ENCODE measurements around the gene IGSF21. TPM values are rescaled to one million over a fixed set of nuclear protein-coding genes. Genes with fewer than 3 reads are reported as not detected.

IGSF21 gene
- total RNA-seq (2014; rRNA removed), result not detected in 2 replicates
- not detected for polyA plus RNA-seq (2012)

DNA sequence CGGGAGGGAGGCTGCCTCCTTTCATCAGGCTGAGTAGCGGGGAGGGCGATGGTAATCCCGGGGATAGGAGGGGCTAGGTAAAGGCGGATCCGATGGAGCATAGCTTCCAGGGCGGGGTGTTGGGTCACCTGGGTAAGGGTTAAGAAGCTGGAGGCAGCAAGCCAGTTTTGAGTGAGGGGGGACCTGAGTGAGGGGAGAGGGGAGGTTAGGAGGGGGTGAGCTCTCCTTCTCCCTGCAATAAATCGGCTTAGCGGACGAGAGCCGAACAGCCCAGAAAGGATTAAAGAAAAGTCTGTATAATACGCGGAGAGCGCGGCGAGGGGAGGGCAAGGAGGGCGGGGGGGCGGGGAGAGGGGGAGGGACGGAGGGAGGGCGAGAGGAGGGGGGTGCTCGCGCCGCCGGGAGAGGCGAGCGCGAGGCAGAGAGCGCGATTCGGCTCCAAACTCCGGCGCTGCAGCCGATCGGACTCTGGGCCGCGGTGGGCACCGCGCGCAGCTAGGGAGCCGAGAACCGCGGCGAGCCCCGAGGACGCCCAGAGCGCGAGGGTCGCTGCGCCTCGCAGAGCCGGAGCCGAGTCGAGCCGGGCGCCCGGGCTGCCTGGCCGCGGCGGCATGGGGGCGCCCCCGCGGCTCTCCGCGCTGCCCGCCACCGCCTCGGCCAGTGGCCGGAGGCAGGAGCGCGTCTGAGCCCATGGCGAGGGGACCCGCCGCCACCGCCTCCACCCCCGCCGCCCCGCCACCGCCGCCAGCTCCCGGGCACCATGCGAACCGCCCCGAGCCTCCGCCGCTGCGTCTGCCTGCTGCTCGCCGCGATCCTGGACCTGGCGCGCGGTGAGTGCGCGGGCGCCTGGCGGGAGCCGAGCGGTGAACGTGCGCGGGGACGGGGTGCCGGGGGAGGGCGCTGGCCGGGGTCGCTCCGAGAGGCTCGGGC, at the start of gene IGSF21:
Gene IGSF21, plus strand, starts transcription at position 430 of the 930 bp plus-strand sequence. Its CDS starts 331 bp downstream, at position 761.
- DNase-seq (ENCODE audit: low read depth), result no peak

DNA sequence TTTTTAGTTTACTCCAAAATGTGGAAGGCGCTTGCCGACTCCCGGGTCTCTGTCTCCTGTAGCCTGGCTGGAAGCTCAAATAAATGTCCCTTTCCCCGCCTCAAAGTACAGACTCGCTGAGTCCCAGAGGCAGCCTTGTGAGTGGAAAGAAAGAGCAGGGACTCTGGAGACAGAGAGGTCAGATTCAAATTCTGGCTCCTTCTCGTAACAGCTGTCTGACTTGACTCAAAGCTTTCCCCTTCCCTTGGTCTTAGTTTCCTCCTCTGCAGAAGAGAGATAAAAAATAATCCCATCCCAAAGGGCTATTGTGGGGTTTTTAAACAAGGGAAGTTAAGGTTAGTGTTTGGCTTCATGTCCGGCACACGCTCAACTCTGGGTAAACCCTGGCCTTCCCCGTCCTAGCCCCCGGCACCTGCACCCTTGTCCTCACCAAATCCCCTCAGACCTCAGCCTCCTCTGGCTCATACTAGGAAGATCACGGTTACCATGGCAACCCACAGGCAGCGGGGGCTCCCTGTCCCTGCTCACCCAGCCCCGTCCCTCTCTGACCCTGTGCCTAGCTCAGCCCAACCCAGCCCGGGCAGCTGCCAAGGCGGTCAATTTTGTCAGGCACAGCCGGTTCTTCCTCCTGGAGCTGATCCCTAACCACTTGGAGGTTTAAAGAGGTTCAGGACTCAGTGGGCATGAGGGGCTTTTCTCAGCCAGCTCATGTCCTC, 49.2 kb upstream of the IGSF21 start:
- DNase-seq (ENCODE audit: low read depth), result no peak

DNA sequence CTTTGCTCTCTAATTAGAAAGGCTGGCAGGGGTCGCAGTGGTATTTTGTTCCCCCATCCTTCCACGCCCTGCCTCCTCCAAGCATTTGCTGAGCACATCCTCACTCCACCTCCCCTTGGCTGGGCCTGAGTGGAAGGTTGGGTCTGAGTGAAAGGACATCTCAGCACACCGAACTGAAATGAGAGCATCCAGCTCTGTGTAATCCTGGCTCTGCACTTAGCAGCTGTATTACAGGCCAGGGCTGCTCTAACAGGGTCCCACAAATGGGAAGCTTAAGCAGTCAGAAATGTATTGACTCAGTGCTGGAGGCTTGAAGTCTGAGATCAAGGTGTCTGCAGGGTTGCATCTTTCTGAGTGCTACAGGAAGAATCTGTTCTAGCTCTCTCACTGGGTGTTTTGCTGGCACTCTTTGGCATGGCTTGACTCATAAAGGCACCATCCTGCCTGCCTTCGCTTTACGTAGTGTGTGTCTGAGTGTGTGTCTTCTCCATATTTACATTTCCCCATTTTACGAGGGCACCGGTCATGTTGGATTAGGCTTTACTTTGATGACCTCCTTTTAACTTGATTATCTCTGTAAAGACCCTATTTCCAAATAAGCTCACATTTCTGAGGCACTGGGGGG, 48.5 kb upstream of the IGSF21 start:
- no peak for DNase-seq (ENCODE audit: low read depth)

- DNase-seq (ENCODE audit: low read depth), result no peak
Observed at GRCh38 chr1:18060366-18060765, 47.2 kb upstream of the IGSF21 start.

- DNase-seq (ENCODE audit: low read depth), result no peak
Observed at GRCh38 chr1:18062185-18062584, 45.4 kb upstream of the IGSF21 start.

DNA sequence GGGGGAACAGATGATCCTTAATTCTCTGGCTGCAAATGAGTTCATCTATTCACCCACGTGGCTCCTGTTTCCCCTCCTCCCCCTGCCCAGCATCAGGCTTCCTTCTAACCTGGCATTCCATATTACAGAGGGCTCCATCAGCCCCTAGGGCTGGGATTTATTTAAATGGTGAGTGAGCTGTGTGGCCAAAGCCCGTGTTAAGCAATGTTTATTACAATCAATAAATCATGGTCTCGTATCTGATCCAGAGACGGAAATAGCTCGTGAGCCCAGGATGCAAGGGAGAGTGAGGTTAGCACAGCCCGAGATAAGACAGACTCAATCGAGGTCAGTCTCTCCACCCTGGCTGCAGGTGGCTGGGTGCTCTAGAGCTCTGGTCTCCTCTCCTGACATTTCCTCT, 43.1 kb upstream of the IGSF21 start:
- no peak for DNase-seq (ENCODE audit: low read depth)

GRCh38 chr1:18066576-18066975, 41.0 kb upstream of the IGSF21 start:
- no peak for DNase-seq (ENCODE audit: low read depth)

DNA sequence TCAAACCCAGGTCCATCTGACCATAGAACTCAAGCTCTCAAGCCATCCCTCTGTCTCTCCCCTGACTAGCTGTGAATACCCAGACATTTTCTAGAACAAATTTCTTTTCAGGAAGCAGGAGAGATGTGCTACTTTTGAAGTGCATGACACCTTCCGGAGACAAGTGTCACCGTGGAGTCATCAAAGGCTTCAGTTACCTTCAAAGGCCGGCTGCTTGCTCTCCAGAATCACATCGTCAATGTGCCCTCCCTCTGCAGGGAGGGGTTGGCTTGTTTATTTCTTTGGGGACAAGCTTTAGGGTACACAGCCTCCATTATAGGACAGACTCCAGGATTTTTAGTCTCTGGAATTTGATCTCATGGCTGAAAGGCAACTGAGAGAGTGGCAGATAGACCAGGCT, 37.7 kb upstream of the IGSF21 start:
- no peak for DNase-seq (ENCODE audit: low read depth)

- DNase-seq (ENCODE audit: low read depth), result no peak
Observed at GRCh38 chr1:18072066-18072465, 35.5 kb upstream of the IGSF21 start.

GRCh38 chr1:18073066-18073642, 34.4 kb upstream of the IGSF21 start:
- no peak for DNase-seq (ENCODE audit: low read depth)

GRCh38 chr1:18077657-18078215, 29.9 kb upstream of the IGSF21 start:
- DNase-seq (ENCODE audit: low read depth), result no peak

- no peak for DNase-seq (ENCODE audit: low read depth)
Observed at GRCh38 chr1:18079941-18080735, 27.5 kb upstream of the IGSF21 start.

DNA sequence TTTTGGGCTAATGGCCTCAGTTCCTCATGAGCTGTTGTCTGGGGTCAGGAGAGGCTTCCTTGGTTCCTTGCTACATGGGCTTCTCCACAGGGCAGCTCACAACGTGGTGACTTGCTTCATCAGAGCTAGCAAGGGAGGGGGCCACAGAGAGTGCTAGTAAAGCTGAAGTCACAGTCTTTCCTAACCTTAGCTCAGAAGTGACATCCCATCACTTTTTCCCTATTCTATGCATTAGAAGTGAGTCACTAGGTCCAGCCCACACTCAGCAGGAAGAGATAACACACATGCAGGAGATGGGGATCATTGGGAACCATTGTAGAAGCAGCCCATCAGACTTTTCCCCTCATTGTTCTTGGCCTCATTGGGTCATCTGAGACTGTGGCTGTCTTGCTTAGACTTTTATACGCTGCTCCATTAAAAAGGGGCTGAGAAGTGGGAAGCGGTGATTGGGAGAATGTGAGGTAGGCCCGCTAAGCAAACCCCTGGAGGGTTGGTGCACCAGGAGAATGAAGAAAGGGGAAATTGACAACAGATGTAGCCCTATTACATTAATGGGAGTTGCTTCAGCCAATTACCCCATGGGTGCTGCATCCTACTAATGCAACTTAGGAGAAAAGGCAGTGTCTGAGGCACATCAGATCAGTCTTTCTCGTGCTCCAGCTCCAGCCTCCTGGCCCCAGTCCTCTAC, 22.1 kb upstream of the IGSF21 start:
- DNase-seq (ENCODE audit: low read depth), result no peak

GRCh38 chr1:18088077-18088594, 19.5 kb upstream of the IGSF21 start:
- no peak for DNase-seq (ENCODE audit: low read depth)

GRCh38 chr1:18089488-18089887, 18.1 kb upstream of the IGSF21 start:
- no peak for DNase-seq (ENCODE audit: low read depth)

GRCh38 chr1:18090636-18091035, 17.0 kb upstream of the IGSF21 start:
- DNase-seq (ENCODE audit: low read depth), result no peak

DNA sequence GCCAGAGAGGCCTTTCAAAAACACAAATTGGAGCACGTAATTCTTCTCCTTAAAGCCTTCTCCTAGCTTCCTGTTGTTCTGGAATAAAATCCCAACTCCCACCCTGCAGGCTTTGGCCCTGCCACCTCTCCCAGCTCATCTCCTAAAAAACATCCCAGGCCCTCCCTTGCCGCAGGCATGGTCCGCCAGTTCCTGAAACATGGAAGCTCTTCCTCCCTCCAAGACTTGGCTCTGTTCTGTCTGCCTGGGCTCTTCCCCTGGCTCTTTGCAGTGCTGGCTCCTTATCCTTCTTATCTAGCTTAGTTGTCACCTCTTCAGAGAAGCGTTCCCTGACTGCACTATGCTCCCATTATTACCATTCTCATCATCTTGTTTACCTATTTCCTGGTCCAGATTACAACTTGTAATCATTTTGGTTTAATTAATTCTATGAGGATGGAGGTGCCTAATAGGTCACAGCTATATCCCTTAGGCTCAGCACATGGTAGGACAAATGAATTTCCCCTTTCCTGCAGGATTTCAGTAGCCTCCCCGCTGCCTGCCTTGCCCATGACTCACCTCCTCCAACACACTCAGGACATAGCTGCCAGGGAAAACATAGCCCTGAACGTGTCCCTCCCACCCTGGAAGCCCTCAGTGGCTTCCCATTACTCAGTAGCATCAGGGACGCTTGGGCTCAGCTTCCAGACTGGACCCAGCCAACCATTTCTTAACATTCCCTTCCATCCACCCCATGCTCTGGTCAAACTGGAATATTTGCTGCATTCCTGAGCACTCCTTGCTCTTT, 15.7 kb upstream of the IGSF21 start:
- DNase-seq (ENCODE audit: low read depth), result no peak

DNA sequence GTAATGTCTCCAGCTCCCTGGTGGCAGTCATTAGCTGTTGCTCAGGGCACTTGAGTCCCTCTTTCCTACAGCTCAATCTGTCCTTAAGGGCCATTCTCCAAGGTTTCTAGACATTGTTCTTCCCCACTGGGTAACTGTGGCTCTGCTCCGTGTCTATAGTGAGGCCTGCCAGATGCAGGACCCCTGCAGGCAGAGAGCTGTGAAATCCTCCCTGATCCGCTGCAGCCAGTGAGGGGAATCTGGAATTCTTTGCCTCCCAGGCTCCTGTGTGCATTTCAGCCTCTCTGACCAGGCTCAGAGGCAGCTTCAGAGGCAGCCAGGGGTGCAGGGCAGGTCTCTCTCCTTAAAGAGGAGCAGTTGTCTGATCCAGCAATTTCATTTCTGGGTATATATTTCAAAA, 14.4 kb upstream of the IGSF21 start:
- DNase-seq (ENCODE audit: low read depth), result no peak

- no peak for DNase-seq (ENCODE audit: low read depth)
Observed at GRCh38 chr1:18093646-18094045, 14.0 kb upstream of the IGSF21 start.
